AG10803 (cell line): ENCODE measurements around the gene FBXO2.

Source experiments
- DNase-seq: peaks from one replicate; pipeline ENCODE4 v3.0.0; 2010; ENCODE audit warnings: low read depth
- H3K4me3 ChIP-seq: 2 replicates; pipeline ENCODE4 v1.5.1; 2011; ENCODE audit warnings: mild to moderate bottlenecking, low read length, control low read depth
- TF ChIP-seq, protein P1 (sequence below): conservative IDR thresholded peaks from 2 replicates; pipeline ENCODE4 v1.5.1; 2011; ENCODE audit warnings: mild to moderate bottlenecking, low read length, control low read depth, inconsistent platforms

FBXO2 gene

DNA sequence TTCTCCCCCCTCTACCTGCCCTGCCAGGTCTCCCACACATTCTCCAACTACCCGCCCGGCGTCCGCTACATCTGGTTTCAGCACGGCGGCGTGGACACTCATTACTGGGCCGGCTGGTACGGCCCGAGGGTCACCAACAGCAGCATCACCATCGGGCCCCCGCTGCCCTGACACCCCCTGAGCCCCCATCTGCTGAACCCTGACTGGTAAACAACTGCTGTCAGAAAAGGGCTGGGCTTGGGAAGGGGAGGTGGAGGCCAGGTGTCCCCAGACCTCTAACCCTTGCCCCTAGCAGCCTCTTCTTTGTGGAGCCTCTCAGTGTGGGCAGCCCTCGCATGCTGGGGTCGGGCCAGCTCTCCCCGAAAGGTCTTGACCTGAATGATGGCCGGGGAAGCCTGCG is 6.9 kb upstream of the FBXO2 start:
- no peak overlapping the region for H3K4me3 ChIP-seq
- DNase-seq = no peak
- TF ChIP-seq, protein P1, sequence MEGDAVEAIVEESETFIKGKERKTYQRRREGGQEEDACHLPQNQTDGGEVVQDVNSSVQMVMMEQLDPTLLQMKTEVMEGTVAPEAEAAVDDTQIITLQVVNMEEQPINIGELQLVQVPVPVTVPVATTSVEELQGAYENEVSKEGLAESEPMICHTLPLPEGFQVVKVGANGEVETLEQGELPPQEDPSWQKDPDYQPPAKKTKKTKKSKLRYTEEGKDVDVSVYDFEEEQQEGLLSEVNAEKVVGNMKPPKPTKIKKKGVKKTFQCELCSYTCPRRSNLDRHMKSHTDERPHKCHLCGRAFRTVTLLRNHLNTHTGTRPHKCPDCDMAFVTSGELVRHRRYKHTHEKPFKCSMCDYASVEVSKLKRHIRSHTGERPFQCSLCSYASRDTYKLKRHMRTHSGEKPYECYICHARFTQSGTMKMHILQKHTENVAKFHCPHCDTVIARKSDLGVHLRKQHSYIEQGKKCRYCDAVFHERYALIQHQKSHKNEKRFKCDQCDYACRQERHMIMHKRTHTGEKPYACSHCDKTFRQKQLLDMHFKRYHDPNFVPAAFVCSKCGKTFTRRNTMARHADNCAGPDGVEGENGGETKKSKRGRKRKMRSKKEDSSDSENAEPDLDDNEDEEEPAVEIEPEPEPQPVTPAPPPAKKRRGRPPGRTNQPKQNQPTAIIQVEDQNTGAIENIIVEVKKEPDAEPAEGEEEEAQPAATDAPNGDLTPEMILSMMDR = no peak

DNA sequence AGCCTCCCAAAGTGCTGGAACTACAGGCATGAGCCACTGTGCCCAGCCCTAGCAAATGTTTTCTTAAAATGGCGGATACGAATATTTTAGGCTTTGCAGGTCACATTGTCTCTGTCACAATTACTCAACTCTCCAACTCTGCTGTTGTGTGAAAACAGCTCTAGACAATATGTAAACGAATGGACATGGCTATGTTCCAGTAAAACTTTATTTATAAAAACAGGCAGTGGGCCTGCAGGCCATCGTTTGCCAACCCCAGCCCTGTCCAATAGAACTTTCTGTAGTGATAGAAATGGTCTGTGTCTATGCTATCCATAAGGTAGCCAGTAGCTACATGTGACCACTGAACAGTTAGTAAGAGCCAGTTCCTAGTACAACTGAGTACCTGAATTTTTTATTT is 5.5 kb upstream of the FBXO2 start:
- TF ChIP-seq, protein P1 = no peak
- no peak overlapping the region for H3K4me3 ChIP-seq
- DNase-seq = no peak

DNA sequence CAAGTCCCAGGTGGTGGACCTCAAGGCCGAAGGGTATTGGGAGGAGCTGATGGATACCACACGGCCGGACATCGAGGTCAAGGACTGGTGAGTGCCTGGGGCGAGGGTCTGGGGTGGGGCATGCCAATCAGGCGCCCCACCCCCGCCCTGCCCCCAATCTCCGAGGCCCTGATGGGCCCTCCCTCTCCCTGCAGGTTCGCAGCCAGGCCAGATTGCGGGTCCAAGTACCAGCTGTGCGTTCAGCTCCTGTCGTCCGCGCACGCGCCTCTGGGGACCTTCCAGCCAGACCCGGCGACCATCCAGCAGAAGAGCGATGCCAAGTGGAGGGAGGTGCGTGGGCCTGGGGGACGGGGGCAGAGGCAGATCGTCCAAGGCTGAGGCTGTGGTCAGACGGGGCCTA is 4.3 kb upstream of the FBXO2 start:
- DNase-seq = no peak
- TF ChIP-seq, protein P1 = no peak
- no peak overlapping the region for H3K4me3 ChIP-seq

DNA sequence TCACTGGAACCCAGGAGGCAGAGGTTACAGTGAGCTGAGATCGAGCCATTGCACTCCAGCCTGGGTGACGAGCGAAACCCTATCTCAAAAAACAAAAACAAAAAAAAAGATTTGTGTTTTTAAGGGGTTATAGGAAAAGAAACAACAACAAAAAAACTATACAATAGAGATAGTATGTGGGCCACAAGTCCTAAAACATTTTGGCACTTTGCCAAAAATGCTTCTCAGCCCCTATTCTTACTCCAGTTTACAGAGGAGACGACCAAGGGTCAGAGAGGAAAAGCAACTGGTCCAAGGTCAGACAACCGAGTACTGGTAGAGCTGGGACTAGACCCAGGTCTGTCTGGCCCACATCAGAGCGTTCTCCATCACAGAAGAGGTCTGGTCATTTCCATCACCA is 3.4 kb upstream of the FBXO2 start:
- H3K4me3 ChIP-seq = no peak overlapping the region
- TF ChIP-seq, protein P1 = no peak
- DNase-seq = no peak

DNA sequence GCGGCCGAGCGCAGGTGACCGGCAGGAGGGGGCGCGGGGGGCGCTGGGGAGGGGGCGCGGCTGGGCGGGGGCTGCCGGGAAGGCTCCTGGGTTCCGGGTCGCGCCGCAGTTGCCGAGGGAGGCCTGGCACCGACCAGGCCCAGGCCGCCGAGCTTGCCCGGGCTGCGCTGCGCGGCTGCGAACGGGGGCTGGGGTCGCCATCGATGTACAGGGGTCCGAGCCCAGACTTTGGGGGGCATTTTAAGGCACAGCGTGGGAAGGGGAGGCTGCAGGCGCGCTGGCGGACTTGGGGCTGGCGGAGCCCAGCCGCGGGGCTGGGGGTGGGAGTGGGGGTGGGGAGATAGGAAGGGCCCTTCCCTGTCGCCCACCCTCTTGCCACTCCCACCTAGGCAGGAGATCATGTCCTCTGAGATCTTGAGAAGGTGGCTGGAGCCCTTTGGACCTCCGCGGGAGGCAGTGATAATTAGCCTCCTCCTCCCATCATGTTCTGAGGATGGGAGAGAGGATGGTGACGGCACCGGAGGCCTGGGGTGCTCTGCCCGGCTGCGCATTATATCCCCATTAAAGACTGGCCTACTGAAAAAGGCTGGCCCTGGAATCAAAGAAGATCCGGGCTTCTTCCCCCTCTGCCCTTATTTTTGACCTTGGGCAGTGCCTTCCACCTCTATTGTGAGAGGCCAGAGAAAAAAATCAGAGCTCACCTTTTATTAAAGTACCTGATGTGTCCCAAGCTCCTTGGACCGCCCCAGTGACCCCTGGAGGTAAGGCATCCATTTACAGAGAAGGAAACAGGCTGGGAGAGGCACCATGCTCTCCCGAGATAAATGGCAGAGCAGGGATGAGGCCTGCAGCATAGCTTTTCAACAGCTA is 945 bp upstream of the FBXO2 start:
- DNase-seq = no peak
- TF ChIP-seq, protein P1 = no peak
- H3K4me3 ChIP-seq = peak overlapping the region; percentile 67

DNA sequence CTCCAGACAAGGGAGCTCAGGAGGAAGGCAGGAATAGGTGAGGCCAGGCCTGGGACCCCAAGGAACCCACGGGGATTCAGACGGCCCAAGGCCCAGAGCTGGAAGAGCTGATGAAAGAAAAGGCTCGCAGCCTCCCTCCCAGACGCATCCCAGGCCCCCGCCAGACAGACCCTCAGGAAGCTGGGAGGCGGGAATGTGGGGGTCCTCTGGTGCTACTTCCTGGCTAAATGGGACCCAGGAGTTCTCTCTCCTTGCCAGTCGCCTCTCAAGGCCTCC is 430 bp downstream of the FBXO2 start:
- no peak for DNase-seq
- no peak overlapping the region for H3K4me3 ChIP-seq
- TF ChIP-seq, protein P1 = no peak

DNA sequence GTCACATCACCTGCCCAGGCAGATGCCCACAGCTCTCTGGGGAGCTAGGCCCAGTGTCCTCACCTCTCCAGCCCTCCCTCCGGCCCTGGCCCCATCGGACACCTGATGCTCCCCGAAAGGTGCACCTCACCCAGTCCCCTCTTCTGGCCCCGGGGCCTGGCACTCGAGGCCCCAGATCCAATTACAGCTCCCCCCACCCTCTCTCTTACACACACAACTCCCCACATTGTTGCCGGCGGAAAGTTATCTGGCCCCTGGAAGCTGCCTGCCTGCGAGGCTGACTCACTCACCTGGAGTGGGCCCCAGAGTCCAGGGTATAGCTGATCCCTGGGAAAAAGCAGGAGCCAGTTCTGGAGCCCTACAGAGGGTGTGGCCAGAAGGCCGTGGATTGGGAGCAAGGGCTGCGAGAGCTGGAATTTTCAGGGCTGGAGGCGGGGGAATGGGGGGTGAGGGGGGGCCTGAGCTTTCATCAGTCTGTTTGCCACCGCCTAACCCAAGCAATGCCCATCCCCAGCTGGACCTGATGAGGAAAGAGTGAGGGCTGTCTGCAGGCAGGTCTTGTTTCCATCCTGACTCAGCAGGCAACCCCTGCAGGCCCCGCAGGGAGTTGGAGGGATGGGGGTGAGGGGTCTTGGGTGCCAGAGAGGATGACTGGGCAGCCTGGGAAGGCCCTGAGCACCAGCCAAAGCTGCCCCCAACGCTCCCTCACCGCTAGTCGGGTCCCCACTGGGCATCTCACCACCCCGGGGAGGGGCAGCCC is 948 bp downstream of the FBXO2 start:
- TF ChIP-seq, protein P1 = no peak
- no peak for DNase-seq
- H3K4me3 ChIP-seq = no peak overlapping the region
